ENCODE measurements around the gene ZNF285.
"Not testable (repeated sequence)": the region's sequence is repeated elsewhere in the genome, so short reads cannot be mapped to it uniquely, and the experiment has no call there.

The ZNF285 gene
- total RNA-seq, result 4.8 to 7.5 reads per million in 2 donors

GRCh38 chr19:44401139-44402115 lies at the start of gene ZNF285:
ZNF285 (minus strand) TSS chr19:44401608; CDS start chr19:44397213, 4,395 bp downstream.
- DNase-seq, result no peak

- DNase-seq, result no peak
These were observed 46.7 kb upstream of the ZNF285 start, which contains the start of gene ZNF229 for GRCh38 chr19:44447916-44448674. ZNF229 (minus strand) TSS chr19:44448472; CDS start chr19:44442847, 5,625 bp downstream.

GRCh38 chr19:44438441-44438840 lies 37.0 kb upstream of the ZNF285 start:
- DNase-seq, result no peak

GRCh38 chr19:44435441-44435840 lies 34.0 kb upstream of the ZNF285 start:
- DNase-seq, result no peak

GRCh38 chr19:44430956-44431355 lies 29.5 kb upstream of the ZNF285 start:
- no peak for DNase-seq

GRCh38 chr19:44415553-44415952 lies 14.1 kb upstream of the ZNF285 start:
- not testable (repeated sequence) for DNase-seq

- not testable (repeated sequence) for DNase-seq
These were observed 12.1 kb downstream of the ZNF285 start for GRCh38 chr19:44389268-44389667.

GRCh38 chr19:44374789-44375188 lies 26.6 kb downstream of the ZNF285 start:
- DNase-seq, result no peak

- no peak for DNase-seq
These were observed 29.5 kb downstream of the ZNF285 start for GRCh38 chr19:44371815-44372480.

- DNase-seq, result no peak
These were observed 34.4 kb downstream of the ZNF285 start for GRCh38 chr19:44367024-44367423.

GRCh38 chr19:44356383-44357111 lies 44.9 kb downstream of the ZNF285 start, which contains the start of gene ZNF112:
ZNF112 (minus strand) TSS chr19:44356680; CDS start chr19:44340539, 16,141 bp downstream.
- DNase-seq, result no peak

GRCh38 chr19:44346556-44346955 lies 54.9 kb downstream of the ZNF285 start:
- DNase-seq, result no peak

- DNase-seq, result no peak
These were observed 55.4 kb downstream of the ZNF285 start for GRCh38 chr19:44345959-44346358.

- DNase-seq, result no peak
These were observed 57.2 kb downstream of the ZNF285 start for GRCh38 chr19:44344255-44344654.

GRCh38 chr19:44341794-44342193 lies 59.6 kb downstream of the ZNF285 start:
- DNase-seq, result no peak

- DNase-seq, result not testable (repeated sequence)
These were observed 66.8 kb downstream of the ZNF285 start for GRCh38 chr19:44334639-44335038.

Measured in activated gamma-delta T cell (primary cell).